Gastrocnemius medialis (tissue), 4 donors: ENCODE data around the gene CBX7. TPM values are rescaled to one million over a fixed set of nuclear protein-coding genes. Genes with fewer than 3 reads are reported as not detected.

ENCODE experiments used
- ATAC-seq, 2 donors: fragments of 150-250 bp; one replicate each; pipeline ENCODE4 v1.9.1; 2016
- DNase-seq, 2 donors: peaks; one replicate each; pipeline ENCODE4 v3.0.0-alpha.2; 2019
- H3K27ac ChIP-seq, 4 donors: fragments of 200-600 bp; sonication (generic); 1 replicate in 1 of 4; 2 replicates in 3 of 4; pipeline ENCODE4 v1.5.1; 2016 to 2018; ENCODE audit warnings: mild to moderate bottlenecking in 2 of 4, moderate library complexity in 1 of 4
- H3K27me3 ChIP-seq, 3 donors: fragments of 200-600 bp; sonication (generic) in 2 of 3; 1 replicate in 1 of 3; 2 replicates in 2 of 3; pipeline versions ENCODE4 v1.5.1 to v1.6.0; 2016 to 2019; ENCODE audit warnings: mild to moderate bottlenecking in 1 of 3, moderate library complexity in 1 of 3
- H3K36me3 ChIP-seq, 2 donors: fragments of 200-600 bp; sonication (generic) in 1 of 2; one replicate each; pipeline ENCODE4 v1.5.1; 2017 to 2018
- H3K4me1 ChIP-seq, 2 donors: fragments of 200-600 bp; sonication (generic) in 1 of 2; one replicate each; pipeline ENCODE4 v1.5.1; 2016 to 2017; ENCODE audit warnings: mild to moderate bottlenecking in 2 of 2
- H3K4me3 ChIP-seq, 4 donors: fragments of 200-600 bp; sonication (generic) in 3 of 4; 1 replicate in 1 of 4; 2 replicates in 3 of 4; pipeline ENCODE4 v1.5.1; 2016 to 2019; ENCODE audit warnings: mild to moderate bottlenecking in 2 of 4
- H3K9me3 ChIP-seq, 3 donors: fragments of 200-600 bp; sonication (generic) in 2 of 3; 1 replicate in 1 of 3; 2 replicates in 2 of 3; pipeline ENCODE4 v1.5.1; 2016 to 2019
- POLR2A ChIP-seq, 2 donors: fragments of 450-650 bp; IDR thresholded peaks; one replicate each; pipeline ENCODE4 v1.6.1; 2017; ENCODE audit warnings: antibody characterized with exemption in 2 of 2, mild to moderate bottlenecking in 2 of 2, moderate library complexity in 2 of 2
- in situ Hi-C, 4 donors: fragments of 200-750 bp; cut with MboI; loops; one replicate each; pipeline versions ENCODE4 v1.15.0 to v1.8.0; 2017; ENCODE audit warnings: low sequenced_read_pairs in 4 of 4
- intact Hi-C: fragments of 100-400 bp; cut with DNase I; formaldehyde crosslinking; loops from one replicate; pipeline ENCODE4 v1.15.1; 2023; ENCODE audit warnings: low total_unique reads
- total RNA-seq, 4 donors: library from RNA; depleted of rRNA; stranded (reverse); fragments of >200 nt; gene quantifications; one replicate each; pipeline versions ENCODE4 v1.1.0 to v1.2.3, GENCODE V29; 2016
- TF ChIP-seq, protein P1 (sequence below), 5 experiments: fragments of 450-650 bp in 3 of 5; fragments of 200-600 bp in 2 of 5; sonication (generic) in 2 of 5; IDR thresholded peaks in 4 of 5; conservative IDR thresholded peaks in 1 of 5; 1 replicate in 4 of 5; 2 replicates in 1 of 5; pipeline ENCODE4 v1.5.1; 2016 to 2019; ENCODE audit warnings: antibody characterized with exemption in 5 of 5, mild to moderate bottlenecking in 3 of 5, moderate library complexity in 3 of 5

CBX7 gene
- total RNA-seq, 4 donors from 2014 or later: 52.4 to 78.1 (median 62.3) TPM

DNA sequence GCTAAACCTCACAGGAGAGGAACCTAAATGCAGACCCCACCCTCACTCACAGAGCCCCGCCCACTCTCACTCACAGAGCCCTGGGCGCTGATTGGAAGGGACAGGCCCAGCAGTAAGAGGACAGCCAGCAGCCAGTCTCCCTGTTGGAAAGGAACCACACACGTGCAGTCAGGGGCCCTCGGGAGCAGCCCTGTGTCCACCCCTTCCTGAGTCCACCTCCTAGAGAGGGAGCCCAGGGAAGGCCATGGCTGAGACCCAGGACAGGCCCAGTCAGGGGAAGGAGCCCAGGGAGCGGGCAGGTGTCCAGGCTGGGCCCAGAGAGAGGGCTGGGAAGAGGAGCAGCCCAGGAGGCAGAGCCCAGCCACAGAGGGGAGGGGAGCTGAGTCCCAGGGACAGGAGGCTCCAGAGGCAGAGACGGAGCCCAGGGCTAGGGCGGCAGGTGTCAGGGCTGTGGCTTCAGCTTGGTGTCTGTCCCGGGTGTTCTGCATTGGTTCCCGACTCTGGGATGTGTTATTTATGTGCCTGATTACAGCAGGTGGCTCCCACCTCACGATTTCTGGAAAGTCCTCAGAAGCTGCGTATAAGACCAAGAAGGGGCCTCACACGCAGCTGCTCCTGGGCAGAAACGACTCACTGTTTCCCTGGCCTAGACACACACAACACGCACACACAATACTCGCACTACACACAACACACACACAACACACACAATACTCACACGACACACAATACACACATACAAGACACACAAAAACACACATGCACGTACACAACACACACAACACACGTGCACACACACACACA, 64.4 kb downstream of the CBX7 start:
- DNase-seq (no peak), ATAC-seq (no peak)
- H3K27me3 ChIP-seq: no peaks in the 10 kb centered on the region
- in situ Hi-C loops (no loop called here), intact Hi-C loops (no loop called here)
- no peaks in the 10 kb centered on the region for H3K4me1 ChIP-seq
- no peaks in the 10 kb centered on the region for H3K36me3 ChIP-seq
- H3K9me3 ChIP-seq: no peaks in the 10 kb centered on the region
- no peak overlapping the region for H3K27ac ChIP-seq
- H3K4me3 ChIP-seq: no peak overlapping the region
- TF ChIP-seq, protein P1, sequence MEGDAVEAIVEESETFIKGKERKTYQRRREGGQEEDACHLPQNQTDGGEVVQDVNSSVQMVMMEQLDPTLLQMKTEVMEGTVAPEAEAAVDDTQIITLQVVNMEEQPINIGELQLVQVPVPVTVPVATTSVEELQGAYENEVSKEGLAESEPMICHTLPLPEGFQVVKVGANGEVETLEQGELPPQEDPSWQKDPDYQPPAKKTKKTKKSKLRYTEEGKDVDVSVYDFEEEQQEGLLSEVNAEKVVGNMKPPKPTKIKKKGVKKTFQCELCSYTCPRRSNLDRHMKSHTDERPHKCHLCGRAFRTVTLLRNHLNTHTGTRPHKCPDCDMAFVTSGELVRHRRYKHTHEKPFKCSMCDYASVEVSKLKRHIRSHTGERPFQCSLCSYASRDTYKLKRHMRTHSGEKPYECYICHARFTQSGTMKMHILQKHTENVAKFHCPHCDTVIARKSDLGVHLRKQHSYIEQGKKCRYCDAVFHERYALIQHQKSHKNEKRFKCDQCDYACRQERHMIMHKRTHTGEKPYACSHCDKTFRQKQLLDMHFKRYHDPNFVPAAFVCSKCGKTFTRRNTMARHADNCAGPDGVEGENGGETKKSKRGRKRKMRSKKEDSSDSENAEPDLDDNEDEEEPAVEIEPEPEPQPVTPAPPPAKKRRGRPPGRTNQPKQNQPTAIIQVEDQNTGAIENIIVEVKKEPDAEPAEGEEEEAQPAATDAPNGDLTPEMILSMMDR (IDR thresholded peaks at IDR 0.05 in 4 of 5, conservative IDR thresholded peaks at IDR 0.05 in 1 of 5): no peak
- no peak for TF ChIP-seq POLR2A (IDR thresholded peaks at IDR 0.05)

DNA sequence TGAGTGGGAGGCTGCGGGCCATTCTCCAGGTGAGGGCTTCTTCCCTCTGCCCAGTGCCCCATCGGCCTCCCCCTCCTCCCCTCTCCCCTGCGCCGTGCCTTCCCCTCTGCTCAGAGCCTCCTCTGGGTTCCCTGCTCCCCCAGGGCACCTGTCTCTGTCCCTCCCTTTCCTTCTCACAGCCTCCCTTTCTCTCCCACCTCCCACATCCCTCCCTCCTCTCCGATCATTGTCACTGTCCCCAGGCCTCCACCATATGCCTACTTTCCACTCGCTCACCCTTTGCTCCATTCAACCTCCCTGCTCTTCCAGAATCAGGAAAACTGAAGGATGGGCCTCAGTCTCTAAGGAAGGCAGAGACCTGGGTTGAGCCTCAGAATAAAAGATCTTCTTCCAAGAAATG, 65.4 kb downstream of the CBX7 start:
- no peak for ATAC-seq
- Histone ChIP-seq H3K4me3 (no peak overlapping the region), H3K27ac (no peak overlapping the region), H3K27me3 (no peaks in the 10 kb centered on the region), H3K9me3 (no peaks in the 10 kb centered on the region), H3K36me3 (no peaks in the 10 kb centered on the region), H3K4me1 (no peaks in the 10 kb centered on the region)
- intact Hi-C loops: no loop called here
- DNase-seq: no peak
- in situ Hi-C loops: no loop called here
- TF ChIP-seq, protein P1 (IDR thresholded peaks at IDR 0.05 in 4 of 5, conservative IDR thresholded peaks at IDR 0.05 in 1 of 5): no peak
- TF ChIP-seq POLR2A (IDR thresholded peaks at IDR 0.05): no peak

DNA sequence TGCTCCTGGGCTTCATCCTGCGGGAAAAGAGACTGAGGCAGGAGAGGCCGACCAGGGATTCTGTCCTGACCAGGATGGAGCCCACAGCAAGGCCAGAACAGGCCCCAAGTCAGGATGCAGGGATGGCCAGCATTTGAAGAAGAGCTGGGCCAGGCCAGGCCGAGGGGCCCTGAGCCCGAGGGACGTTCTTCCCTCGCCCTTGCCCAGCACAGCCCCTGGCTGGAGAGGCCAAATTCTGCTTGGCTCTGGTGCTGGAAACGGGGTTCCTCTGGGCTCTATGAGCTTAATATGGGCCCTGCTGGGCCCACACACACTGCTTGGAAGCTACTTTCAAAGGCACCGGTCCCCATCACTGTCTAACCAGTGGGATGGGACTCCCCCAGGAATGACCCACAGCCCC, 67.8 kb downstream of the CBX7 start:
- in situ Hi-C loops (no loop called here), intact Hi-C loops (no loop called here)
- TF ChIP-seq, protein P1 (IDR thresholded peaks at IDR 0.05 in 4 of 5, conservative IDR thresholded peaks at IDR 0.05 in 1 of 5): no peak
- no peak for TF ChIP-seq POLR2A (IDR thresholded peaks at IDR 0.05)
- Histone ChIP-seq H3K36me3 (no peaks in the 10 kb centered on the region), H3K27ac (no peak overlapping the region), H3K4me1 (no peaks in the 10 kb centered on the region), H3K4me3 (no peak overlapping the region), H3K27me3 (no peaks in the 10 kb centered on the region), H3K9me3 (no peaks in the 10 kb centered on the region)
- DNase-seq (no peak), ATAC-seq (no peak)

DNA sequence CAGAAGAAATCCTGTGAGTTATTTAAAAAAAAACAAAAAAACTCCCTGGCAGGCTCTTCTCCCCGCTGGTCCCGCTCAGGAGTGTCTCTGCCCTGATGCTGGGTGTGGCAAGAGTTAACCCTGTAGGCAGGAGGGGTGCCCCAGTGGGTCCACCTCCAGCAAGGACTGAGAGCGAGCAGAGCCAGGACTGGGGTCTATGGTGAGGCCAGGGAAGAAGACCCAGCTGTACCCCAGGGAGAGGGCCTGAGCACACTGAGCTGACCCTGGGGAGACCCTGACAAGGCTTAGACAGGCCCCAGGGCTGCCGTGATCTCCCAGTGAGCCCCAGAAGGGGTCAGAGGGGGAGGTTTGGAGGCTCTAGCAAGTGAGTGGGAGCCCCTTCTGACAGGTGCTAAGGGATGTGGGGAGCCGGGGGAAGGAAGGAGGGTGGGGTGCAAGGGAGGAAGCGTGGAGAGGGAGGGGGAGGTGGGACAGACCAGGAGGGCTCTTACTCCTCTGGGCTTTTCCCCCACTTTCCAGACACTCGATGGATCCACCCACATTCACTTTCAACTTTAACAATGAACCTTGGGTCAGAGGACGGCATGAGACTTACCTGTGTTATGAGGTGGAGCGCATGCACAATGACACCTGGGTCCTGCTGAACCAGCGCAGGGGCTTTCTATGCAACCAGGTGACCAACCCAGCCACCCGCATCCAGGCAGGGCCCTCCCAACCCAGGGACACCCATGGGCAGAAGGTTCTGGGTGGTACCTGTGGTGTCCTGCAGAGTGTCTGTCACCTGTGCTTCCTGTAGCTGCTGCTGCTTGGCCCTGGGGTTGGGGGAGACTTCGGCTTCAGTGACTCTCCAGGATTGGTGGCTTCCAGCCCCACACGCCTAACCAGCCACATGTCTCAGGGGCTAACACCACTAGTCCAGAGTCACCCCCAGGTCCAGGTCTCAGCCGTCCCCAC, 69.0 kb downstream of the CBX7 start:
- H3K36me3 ChIP-seq: no peaks in the 10 kb centered on the region
- H3K4me3 ChIP-seq: no peak overlapping the region
- no peak overlapping the region for H3K27ac ChIP-seq
- H3K4me1 ChIP-seq: no peaks in the 10 kb centered on the region
- intact Hi-C loops: no loop called here
- no peaks in the 10 kb centered on the region for H3K9me3 ChIP-seq
- no peak for DNase-seq
- no peaks in the 10 kb centered on the region for H3K27me3 ChIP-seq
- no peak for TF ChIP-seq POLR2A (IDR thresholded peaks at IDR 0.05)
- TF ChIP-seq, protein P1 (IDR thresholded peaks at IDR 0.05 in 4 of 5, conservative IDR thresholded peaks at IDR 0.05 in 1 of 5): no peak
- in situ Hi-C loops: no loop called here
- ATAC-seq: no peak
